ENCODE data around the gene RAB2B. TPM values are rescaled to one million over a fixed set of nuclear protein-coding genes. Genes with fewer than 3 reads are reported as not detected.
"Not testable (repeated sequence)": the region's sequence is repeated elsewhere in the genome, so short reads cannot be mapped to it uniquely, and the experiment has no call there.

RAB2B gene
- total RNA-seq, 1 experiment from 2014 or later = 22.8 TPM

GRCh38 chr14:21455592-21455911 lies 21.2 kb downstream of the RAB2B start:
- Mint-ChIP-seq H3K9me3 (ENCODE audit: unreplicated experiment) (no peaks in the 10 kb centered on the region), H3K4me3 (ENCODE audit: unreplicated experiment) (peak overlapping the region; percentile 92), H3K27ac (ENCODE audit: low read depth, unreplicated experiment) (peak overlapping the region; percentile 98), H3K4me1 (ENCODE audit: insufficient read depth, unreplicated experiment) (peaks cover 16% of the 10 kb centered on the region), H3K27me3 (ENCODE audit: insufficient read depth, unreplicated experiment) (no peaks in the 10 kb centered on the region), H3K36me3 (ENCODE audit: insufficient read depth, unreplicated experiment) (peaks cover 14% of the 10 kb centered on the region)
- ChIA-PET POLR2A (interaction anchor here (0.7 to 7.0 kb wide), 20 partner anchors 10 to 187 kb away, joined by 3 to 138 read pairs (median 7); partner anchors contain the start of genes METTL3, RAB2B, SUPT16H and TOX4), CTCF (interaction anchor here (0.7 to 6.4 kb wide), 20 partner anchors 11 to 1073 kb away, joined by 3 to 60 read pairs (median 4); partner anchors contain the start of genes RAB2B and TOX4)
- DNase-seq (ENCODE audit: unreplicated experiment) = no peak
- intact Hi-C loops (cut with micrococcal nuclease) = loop anchor here (1.0 to 10.0 kb wide), 4 partner anchors 19 to 221 kb away; partner anchors contain the start of gene SUPT16H
- TF ChIP-seq, protein P1, sequence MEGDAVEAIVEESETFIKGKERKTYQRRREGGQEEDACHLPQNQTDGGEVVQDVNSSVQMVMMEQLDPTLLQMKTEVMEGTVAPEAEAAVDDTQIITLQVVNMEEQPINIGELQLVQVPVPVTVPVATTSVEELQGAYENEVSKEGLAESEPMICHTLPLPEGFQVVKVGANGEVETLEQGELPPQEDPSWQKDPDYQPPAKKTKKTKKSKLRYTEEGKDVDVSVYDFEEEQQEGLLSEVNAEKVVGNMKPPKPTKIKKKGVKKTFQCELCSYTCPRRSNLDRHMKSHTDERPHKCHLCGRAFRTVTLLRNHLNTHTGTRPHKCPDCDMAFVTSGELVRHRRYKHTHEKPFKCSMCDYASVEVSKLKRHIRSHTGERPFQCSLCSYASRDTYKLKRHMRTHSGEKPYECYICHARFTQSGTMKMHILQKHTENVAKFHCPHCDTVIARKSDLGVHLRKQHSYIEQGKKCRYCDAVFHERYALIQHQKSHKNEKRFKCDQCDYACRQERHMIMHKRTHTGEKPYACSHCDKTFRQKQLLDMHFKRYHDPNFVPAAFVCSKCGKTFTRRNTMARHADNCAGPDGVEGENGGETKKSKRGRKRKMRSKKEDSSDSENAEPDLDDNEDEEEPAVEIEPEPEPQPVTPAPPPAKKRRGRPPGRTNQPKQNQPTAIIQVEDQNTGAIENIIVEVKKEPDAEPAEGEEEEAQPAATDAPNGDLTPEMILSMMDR (IDR thresholded peaks at IDR 0.05; ENCODE audit: unreplicated experiment) = no peak
- TSS peak; percentile 51 for BruUV-seq (replicated peaks)

DNA sequence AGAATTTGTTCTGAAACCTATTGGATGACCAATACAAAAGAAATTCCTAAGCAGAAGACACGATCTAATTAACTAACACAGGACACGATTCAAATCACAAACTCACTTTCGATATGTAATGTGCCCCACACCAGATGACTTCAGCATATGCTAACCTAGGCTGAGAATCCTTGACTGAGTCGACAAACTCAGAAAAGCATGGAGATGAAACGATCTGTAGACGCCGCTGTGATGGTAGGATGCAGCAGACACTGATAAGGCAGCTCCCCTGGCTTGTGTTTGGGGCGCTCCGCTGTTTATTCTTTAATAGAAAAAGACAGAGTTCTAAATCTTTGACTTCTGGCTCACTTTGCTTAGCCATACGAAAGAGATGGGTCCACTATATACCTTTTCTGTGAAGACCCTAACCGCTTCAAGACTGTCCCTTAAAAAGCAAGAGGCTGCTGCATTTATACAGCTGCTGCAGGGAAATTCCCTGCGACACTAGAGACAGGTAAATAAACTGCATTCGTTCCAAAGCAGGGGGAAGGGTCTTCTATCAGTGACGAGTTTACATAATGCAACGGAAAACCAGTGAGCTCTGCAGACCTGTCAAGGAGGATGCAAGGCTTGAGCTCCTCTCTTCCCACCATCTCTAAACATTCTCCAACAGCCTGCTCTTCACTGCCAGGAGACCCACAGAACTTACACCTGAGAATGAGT lies 21.8 kb downstream of the RAB2B start:
- no TSS peak for BruUV-seq (replicated peaks)
- ChIA-PET POLR2A (interaction anchor here (0.6 to 7.0 kb wide), 18 partner anchors 11 to 197 kb away, joined by 3 to 138 read pairs (median 7); partner anchors contain the start of genes METTL3, RAB2B, SUPT16H and TOX4), CTCF (interaction anchor here (0.6 to 6.4 kb wide), 15 partner anchors 10 to 1215 kb away, joined by 3 to 60 read pairs (median 5); partner anchors contain the start of genes RAB2B and TOX4)
- Mint-ChIP-seq H3K27ac (ENCODE audit: low read depth, unreplicated experiment) (peak overlapping the region; percentile 98), H3K4me1 (ENCODE audit: insufficient read depth, unreplicated experiment) (peaks cover 21% of the 10 kb centered on the region), H3K36me3 (ENCODE audit: insufficient read depth, unreplicated experiment) (peaks cover 8% of the 10 kb centered on the region), H3K9me3 (ENCODE audit: unreplicated experiment) (no peaks in the 10 kb centered on the region), H3K4me3 (ENCODE audit: unreplicated experiment) (peak overlapping the region; percentile 92), H3K27me3 (ENCODE audit: insufficient read depth, unreplicated experiment) (no peaks in the 10 kb centered on the region)
- intact Hi-C loops (cut with micrococcal nuclease) = loop anchor here (1.0 to 10.0 kb wide), 4 partner anchors 18 to 220 kb away; partner anchors contain the start of gene SUPT16H
- no peak for DNase-seq (ENCODE audit: unreplicated experiment)
- TF ChIP-seq, protein P1 (IDR thresholded peaks at IDR 0.05; ENCODE audit: unreplicated experiment) = no peak

GRCh38 chr14:21449899-21450216 lies 26.9 kb downstream of the RAB2B start:
- no peak for DNase-seq (ENCODE audit: unreplicated experiment)
- no peaks in the 10 kb centered on the region for H3K27me3 Mint-ChIP-seq (ENCODE audit: insufficient read depth, unreplicated experiment)
- POLR2A ChIA-PET = interaction anchor here (8.0 kb wide), 1 partner anchor 13 kb away, joined by 50 read pairs; no protein-coding TSS in a partner anchor

DNA sequence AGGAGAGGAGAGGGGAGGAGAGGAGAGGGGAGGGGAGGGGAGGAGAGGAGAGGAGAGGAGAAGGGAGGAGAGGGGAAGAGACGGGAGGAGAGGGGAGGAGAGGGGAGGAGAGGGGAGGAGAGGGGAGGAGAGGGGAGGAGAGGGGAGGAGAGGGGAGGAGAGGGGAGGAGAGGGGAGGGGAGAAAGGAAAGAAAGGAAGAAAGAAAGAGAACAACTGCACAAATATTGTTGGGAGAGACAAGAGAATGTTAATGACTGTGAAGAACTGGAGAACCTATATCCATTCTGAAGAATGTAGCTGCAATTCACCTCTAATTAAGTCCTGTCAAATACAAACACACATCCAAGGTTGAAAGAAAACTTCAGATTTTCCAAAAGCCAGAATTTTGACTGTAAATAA lies 34.1 kb downstream of the RAB2B start:
- H3K27me3 Mint-ChIP-seq (ENCODE audit: insufficient read depth, unreplicated experiment); BruUV-seq (replicated peaks); intact Hi-C loops (cut with micrococcal nuclease); H3K27ac Mint-ChIP-seq (ENCODE audit: low read depth, unreplicated experiment); H3K9me3 Mint-ChIP-seq (ENCODE audit: unreplicated experiment); DNase-seq (ENCODE audit: unreplicated experiment); H3K4me3 Mint-ChIP-seq (ENCODE audit: unreplicated experiment): not testable (repeated sequence)
- ChIA-PET CTCF (interaction anchor here (3.8 kb wide), 1 partner anchor 13 kb away, joined by 13 read pairs; the partner anchor contains the start of gene CHD8), POLR2A (interaction anchor here (6.4 kb wide), 1 partner anchor 12 kb away, joined by 43 read pairs; the partner anchor contains the start of gene CHD8)
- peaks cover 17% of the 10 kb centered on the region for H3K4me1 Mint-ChIP-seq (ENCODE audit: insufficient read depth, unreplicated experiment)
- peaks cover 27% of the 10 kb centered on the region for H3K36me3 Mint-ChIP-seq (ENCODE audit: insufficient read depth, unreplicated experiment)

More at GRCh38 chr14:21449899-21450216, 26.9 kb downstream of the RAB2B start:
- no peak overlapping the region for H3K4me3 Mint-ChIP-seq (ENCODE audit: unreplicated experiment)
- CTCF ChIA-PET = interaction anchor here (1.6 kb wide), 1 partner anchor 27 kb away, joined by 6 read pairs; the partner anchor contains the start of genes RAB2B and TOX4
- BruUV-seq (replicated peaks) = no TSS peak
- TF ChIP-seq, protein P1 (IDR thresholded peaks at IDR 0.05; ENCODE audit: unreplicated experiment) = no peak
- H3K36me3 Mint-ChIP-seq (ENCODE audit: insufficient read depth, unreplicated experiment) = peaks cover 8% of the 10 kb centered on the region
- intact Hi-C loops (cut with micrococcal nuclease) = loop anchor here (10.0 kb wide), 1 partner anchor 215 kb away; no protein-coding TSS in a partner anchor
- no peaks in the 10 kb centered on the region for H3K9me3 Mint-ChIP-seq (ENCODE audit: unreplicated experiment)
- peaks cover 30% of the 10 kb centered on the region for H3K4me1 Mint-ChIP-seq (ENCODE audit: insufficient read depth, unreplicated experiment)
- H3K27ac Mint-ChIP-seq (ENCODE audit: low read depth, unreplicated experiment) = no peak overlapping the region
